Vagina (tissue), 2 donors: ENCODE measurements around the gene NISCH. TPM values are rescaled to one million over a fixed set of nuclear protein-coding genes. Genes with fewer than 3 reads are reported as not detected.

Experiments used
- DNase-seq, 2 donors: peaks; one replicate each; pipeline ENCODE4 v3.0.0-alpha.2; 2017; ENCODE audit errors: extremely low spot score in 2 of 2
- H3K27ac ChIP-seq: fragments of 200-600 bp; sonication (generic); one replicate; pipeline ENCODE4 v1.5.1; 2019
- H3K27me3 ChIP-seq: fragments of 200-600 bp; sonication (generic); one replicate; pipeline ENCODE4 v1.5.1; 2019
- H3K36me3 ChIP-seq, 2 donors: fragments of 200-600 bp; sonication (generic); one replicate each; pipeline ENCODE4 v1.5.1; 2017 to 2019
- H3K4me1 ChIP-seq: fragments of 200-600 bp; sonication (generic); one replicate; pipeline ENCODE4 v1.5.1; 2019
- H3K4me3 ChIP-seq, 2 donors: fragments of 200-600 bp; sonication (generic); 1 replicate in 1 of 2; 2 replicates in 1 of 2; pipeline ENCODE4 v1.5.1; 2016 to 2019
- H3K9me3 ChIP-seq: fragments of 200-600 bp; sonication (generic); one replicate; pipeline ENCODE4 v1.5.1; 2019
- CTCF ChIP-seq, 3 experiments: fragments of 450-650 bp in 2 of 3; fragments of 200-600 bp in 1 of 3; sonication (generic) in 1 of 3; IDR thresholded peaks; one replicate each; pipeline ENCODE4 v1.5.1; 2017 to 2019; ENCODE audit warnings: antibody characterized with exemption in 3 of 3, mild to moderate bottlenecking in 2 of 3, moderate library complexity in 2 of 3
- POLR2A ChIP-seq, 2 donors: fragments of 450-650 bp; IDR thresholded peaks; one replicate each; pipeline ENCODE4 v1.6.1; 2017; ENCODE audit warnings: antibody characterized with exemption in 2 of 2, mild to moderate bottlenecking in 2 of 2, moderate library complexity in 2 of 2
- POLR2AphosphoS5 ChIP-seq, 2 donors: sonication (generic); formaldehyde crosslinking; IDR thresholded peaks; one replicate each; pipeline ENCODE4 v1.9.0; 2017; ENCODE audit warnings: antibody characterized with exemption in 2 of 2, mild to moderate bottlenecking in 2 of 2, low read depth in 1 of 2; ENCODE audit not compliant: insufficient read depth in 1 of 2
- intact Hi-C: fragments of 100-400 bp; cut with DNase I; formaldehyde crosslinking; loops from one replicate; pipeline ENCODE4 v1.15.1; 2023
- total RNA-seq: library from RNA; depleted of rRNA; stranded (reverse); fragments of >200 nt; gene quantifications from one replicate; pipeline ENCODE4 v1.2.3, GENCODE V29; 2016

The NISCH gene
- total RNA-seq, 1 donor from 2014 or later: 103 TPM

DNA sequence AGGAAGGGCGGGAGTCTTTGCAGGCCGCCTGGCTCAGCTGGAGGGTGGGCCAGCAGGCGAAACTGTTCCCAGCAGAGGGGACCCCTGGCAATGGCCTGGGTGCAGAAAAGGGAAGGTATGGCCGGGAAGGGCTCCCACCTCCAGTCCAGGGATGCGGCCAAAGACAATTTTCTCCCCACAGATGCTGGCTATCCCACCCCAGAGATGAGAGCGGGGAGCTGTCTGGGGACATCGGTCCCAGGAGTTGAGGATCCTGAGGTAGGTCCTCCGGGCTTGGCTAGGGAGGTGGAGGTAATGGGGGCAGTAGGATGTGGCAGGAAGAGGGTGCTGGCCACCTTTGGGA, 12.2 kb upstream of the NISCH start:
- no peak for DNase-seq
- no peak overlapping the region for H3K4me3 ChIP-seq
- TF ChIP-seq POLR2A (IDR thresholded peaks at IDR 0.05) (no peak), POLR2AphosphoS5 (IDR thresholded peaks at IDR 0.05; ENCODE audit: insufficient read depth in 1 of 2, low read depth in 1 of 2) (no peak), CTCF (IDR thresholded peaks at IDR 0.05) (no peak)
- intact Hi-C loops: no loop called here
- H3K36me3 ChIP-seq: no peaks in the 10 kb centered on the region
- H3K27ac ChIP-seq: no peak overlapping the region
- H3K27me3 ChIP-seq: no peaks in the 10 kb centered on the region
- peaks cover 5% of the 10 kb centered on the region for H3K4me1 ChIP-seq
- H3K9me3 ChIP-seq: no peaks in the 10 kb centered on the region

DNA sequence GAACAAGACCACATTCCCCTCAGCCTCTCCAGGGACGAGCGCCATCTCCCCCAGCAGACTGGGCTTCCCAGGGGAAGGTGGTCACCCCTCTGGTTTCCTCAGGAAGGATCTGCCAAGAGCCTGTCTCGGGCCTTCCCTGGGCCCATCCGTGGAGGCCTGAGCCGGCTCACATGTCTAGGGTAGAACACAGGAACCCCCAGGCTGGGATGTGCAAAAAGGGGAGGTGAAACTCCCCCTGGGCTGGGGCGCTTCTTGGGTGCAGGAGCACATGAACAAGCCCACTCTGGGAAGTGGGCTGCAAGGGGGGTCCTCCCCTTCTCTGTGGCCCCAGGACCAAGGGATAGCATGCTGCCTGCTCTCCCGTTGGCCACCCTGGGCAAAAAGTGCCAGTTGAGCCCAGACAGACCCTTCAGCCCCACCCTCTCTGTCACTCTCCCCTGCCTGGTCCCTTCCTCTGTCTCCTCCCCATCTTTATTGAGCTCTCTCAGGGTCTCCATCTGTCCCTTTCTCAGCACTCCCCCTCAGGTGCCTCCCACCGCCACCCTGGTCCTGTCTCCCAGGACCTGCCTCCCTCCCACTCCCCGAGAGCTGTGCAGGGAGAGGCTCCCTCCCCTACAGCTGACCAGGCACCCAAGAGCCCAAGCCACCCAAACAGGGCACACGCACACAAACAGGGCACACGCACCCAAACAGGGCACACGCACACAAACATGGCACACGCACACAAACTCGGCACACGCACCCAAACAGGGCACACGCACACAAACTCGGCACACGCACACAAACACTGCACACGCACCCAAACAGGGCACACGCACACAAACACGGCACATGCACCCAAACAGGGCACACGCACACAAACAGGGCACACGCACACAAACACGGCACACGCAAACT, 11.4 kb upstream of the NISCH start:
- H3K27me3 ChIP-seq: no peaks in the 10 kb centered on the region
- DNase-seq: no peak
- H3K4me3 ChIP-seq: peak overlapping the region in 1 of 2 donors; percentile 28
- intact Hi-C loops: loop anchor here (2.0 kb wide), 1 partner anchor 15 kb away; no protein-coding TSS in a partner anchor
- TF ChIP-seq POLR2A (IDR thresholded peaks at IDR 0.05) (no peak), POLR2AphosphoS5 (IDR thresholded peaks at IDR 0.05; ENCODE audit: insufficient read depth in 1 of 2, low read depth in 1 of 2) (no peak), CTCF (IDR thresholded peaks at IDR 0.05) (no peak)
- no peaks in the 10 kb centered on the region for H3K9me3 ChIP-seq
- no peak overlapping the region for H3K27ac ChIP-seq
- no peaks in the 10 kb centered on the region for H3K36me3 ChIP-seq
- H3K4me1 ChIP-seq: no peaks in the 10 kb centered on the region

- Histone ChIP-seq H3K27me3 (no peaks in the 10 kb centered on the region), H3K4me1 (no peaks in the 10 kb centered on the region), H3K9me3 (no peaks in the 10 kb centered on the region), H3K36me3 (no peaks in the 10 kb centered on the region), H3K27ac (no peak within 1 kb of the TSS), H3K4me3 (peak within 1 kb of the TSS in 1 of 2 donors; percentile 28)
- intact Hi-C loops: loop anchor here (2.0 kb wide), 1 partner anchor 16 kb away; no protein-coding TSS in a partner anchor
- TF ChIP-seq POLR2A (IDR thresholded peaks at IDR 0.05) (no peak), CTCF (IDR thresholded peaks at IDR 0.05) (peak in 1 of 3 experiments; percentile 29)
- DNase-seq: no peak
Measured at GRCh38 chr3:52444860-52445793, 10.3 kb upstream of the NISCH start, which contains the start of gene SEMA3G. TSS of gene SEMA3G (minus strand) at chr3:52445103. CDS start at chr3:52445027, 76 bp downstream.

- Histone ChIP-seq H3K27me3 (no peaks in the 10 kb centered on the region), H3K36me3 (no peaks in the 10 kb centered on the region), H3K27ac (no peak overlapping the region), H3K4me3 (no peak overlapping the region), H3K9me3 (no peaks in the 10 kb centered on the region), H3K4me1 (no peaks in the 10 kb centered on the region)
- no peak for TF ChIP-seq CTCF (IDR thresholded peaks at IDR 0.05)
- no peak for TF ChIP-seq POLR2AphosphoS5 (IDR thresholded peaks at IDR 0.05; ENCODE audit: insufficient read depth in 1 of 2, low read depth in 1 of 2)
- TF ChIP-seq POLR2A (IDR thresholded peaks at IDR 0.05): no peak
- intact Hi-C loops: no loop called here
- no peak for DNase-seq
Measured at GRCh38 chr3:52446042-52446441, 9.4 kb upstream of the NISCH start.
